Measurements from ENCODE around the gene SRC.

SRC gene

DNA sequence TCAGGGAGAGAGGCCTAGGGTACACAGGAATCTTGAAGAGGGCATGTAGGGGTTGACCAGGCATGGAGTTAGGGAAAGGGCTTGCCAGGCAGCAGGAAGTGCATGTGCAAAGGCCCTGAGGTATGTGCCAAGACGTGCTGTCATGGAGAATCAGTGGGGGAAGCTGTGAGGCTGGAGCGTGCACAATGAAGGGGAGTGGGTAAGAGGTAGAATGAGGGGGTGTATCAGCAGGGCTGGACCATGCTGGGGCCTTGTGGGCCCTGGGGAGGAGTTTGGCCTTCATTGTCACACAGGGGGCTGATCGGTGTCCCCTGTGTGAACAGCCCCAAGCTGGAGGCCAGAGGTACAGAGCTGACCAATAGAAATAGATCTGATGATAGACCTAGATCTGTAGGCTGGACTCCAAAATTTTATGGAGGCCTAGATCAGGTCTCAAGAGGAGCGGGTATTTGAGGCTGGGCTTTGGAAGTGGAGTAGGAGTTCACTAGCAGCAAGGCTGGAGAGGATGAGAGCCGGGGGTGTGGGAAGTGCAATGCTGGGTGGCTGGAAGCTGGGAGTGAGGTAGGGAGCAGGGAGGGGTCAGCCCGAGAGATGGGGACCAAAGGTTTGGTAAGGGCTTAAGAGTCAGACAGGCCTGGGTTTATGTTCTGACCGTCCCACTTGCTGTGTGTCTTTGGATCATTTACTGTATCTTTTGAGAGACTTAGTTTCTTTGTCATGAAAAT is 3.0 kb downstream of the SRC start:
- FAIRE-seq, result no peak

DNA sequence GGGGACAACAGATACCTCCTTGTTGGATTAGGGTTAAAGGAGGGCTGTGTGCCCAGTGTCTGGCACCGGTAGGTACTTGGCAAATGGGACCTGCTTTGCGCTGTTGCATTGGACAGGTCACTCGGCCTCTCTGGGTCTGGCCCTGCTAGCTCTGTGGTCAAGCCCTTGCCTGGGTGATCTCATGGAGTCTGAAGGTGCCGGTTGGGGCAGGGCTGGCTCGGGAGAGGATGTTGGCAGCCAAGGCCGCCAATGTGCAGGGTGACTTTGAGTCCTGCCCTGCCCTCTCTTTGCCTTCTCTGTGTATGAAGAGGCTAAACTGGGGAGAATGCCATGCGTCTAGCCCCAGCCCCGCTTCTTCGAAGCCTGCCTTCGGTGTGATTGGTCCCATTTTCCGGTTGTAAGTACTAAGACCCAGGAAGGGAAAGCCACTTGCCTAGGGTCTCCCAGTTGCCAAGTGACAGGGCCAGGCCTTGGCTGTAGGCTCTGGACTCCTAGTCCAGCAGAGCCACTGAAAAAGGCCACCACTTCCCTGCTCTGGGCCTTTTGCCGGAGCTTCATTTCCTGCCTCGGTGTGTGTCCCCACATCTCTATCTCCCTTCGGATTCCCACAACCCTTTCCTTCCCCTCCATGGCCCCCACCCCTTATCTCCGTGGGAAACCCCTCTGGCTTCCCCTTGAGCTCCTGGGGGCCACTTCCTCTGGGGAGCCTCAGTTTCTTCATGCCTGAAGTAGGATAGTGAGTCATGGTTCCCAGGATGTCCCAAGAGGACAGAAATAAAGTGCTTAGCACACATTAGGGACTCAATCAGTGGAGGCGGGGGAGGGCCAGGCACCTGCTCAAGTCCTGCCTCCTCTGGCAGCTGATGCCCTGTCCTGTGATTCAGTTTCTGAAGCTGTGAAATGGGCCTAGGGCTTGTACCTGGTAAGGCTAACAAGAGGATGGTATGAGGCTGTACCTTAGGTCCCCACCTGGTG is 3.9 kb downstream of the SRC start:
- FAIRE-seq (peak; percentile 73), DNase-seq (ENCODE audit: insufficient read length, low spot score) (no peak)

More for the DNA sequence above, 3.0 kb downstream of the SRC start:
- DNase-seq (ENCODE audit: insufficient read length, low spot score), result no peak

GRCh38 chr20:37350649-37351574 is 5.0 kb downstream of the SRC start:
- DNase-seq (ENCODE audit: insufficient read length, low spot score), result no peak
- FAIRE-seq, result peak; percentile 69

DNA sequence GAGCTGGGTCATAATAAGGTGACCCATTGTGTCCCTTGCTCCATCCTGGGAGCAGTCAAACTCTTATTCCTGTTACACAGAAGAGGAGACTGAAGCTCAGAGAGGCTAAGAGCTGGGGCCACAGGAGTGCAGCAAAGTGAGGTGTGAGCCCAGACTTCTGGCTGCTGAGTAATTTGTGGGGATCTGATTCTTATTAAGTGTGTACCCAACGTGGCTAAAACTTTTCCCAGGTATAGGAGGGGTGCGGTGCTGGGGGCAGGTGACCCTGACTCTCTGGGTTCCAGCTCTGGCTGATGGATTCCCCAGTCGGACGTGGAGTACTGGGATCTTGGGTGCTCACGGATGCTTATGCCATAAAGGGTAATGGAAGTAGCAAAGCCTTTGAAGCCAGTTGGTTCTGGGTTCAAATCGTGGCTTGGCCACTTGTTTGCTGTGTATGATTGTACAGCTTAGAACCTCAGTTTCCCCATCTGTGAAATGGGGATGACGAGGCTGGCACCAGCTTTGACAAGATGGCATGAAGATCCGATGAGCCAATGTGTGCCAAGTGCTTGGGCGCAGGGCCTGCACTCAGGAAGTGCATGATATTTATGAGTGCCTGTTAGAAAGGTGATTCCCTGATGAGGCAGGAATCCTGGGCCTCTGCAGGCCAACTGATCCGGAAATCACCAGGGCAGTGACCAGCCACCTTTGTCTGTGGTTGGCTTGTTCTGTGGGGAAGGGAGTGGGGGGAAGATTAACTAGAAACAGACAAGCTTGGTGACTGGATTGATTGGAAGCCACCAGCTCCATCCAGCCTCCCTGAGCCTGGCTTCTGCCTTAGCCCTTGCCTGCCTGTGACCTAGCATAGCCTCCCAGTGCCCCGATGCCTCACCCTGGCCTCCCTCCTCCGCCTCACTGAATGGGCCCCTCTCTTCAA is 6.0 kb downstream of the SRC start:
- FAIRE-seq, result peak; percentile 91
- DNase-seq (ENCODE audit: insufficient read length, low spot score), result no peak

GRCh38 chr20:37352608-37352980 is 6.7 kb downstream of the SRC start:
- no peak for DNase-seq (ENCODE audit: insufficient read length, low spot score)
- no peak for FAIRE-seq

- FAIRE-seq (peak; percentile 13), DNase-seq (ENCODE audit: insufficient read length, low spot score) (no peak)
Observed at GRCh38 chr20:37353285-37353849, 7.4 kb downstream of the SRC start.

GRCh38 chr20:37354210-37355195 is 8.6 kb downstream of the SRC start:
- peak; percentile 36 for FAIRE-seq

GRCh38 chr20:37355252-37356180 is 9.6 kb downstream of the SRC start:
- no peak for DNase-seq (ENCODE audit: insufficient read length, low spot score)
- FAIRE-seq, result no peak

More at GRCh38 chr20:37354210-37355195, 8.6 kb downstream of the SRC start:
- DNase-seq (ENCODE audit: insufficient read length, low spot score), result no peak

GRCh38 chr20:37356387-37356786 is 10.4 kb downstream of the SRC start:
- peak; percentile 66 for FAIRE-seq
- no peak for DNase-seq (ENCODE audit: insufficient read length, low spot score)

GRCh38 chr20:37356961-37357371 is 11.0 kb downstream of the SRC start:
- DNase-seq (ENCODE audit: insufficient read length, low spot score) (no peak), FAIRE-seq (no peak)

GRCh38 chr20:37357481-37358365 is 11.8 kb downstream of the SRC start:
- FAIRE-seq (peak; percentile 67), DNase-seq (ENCODE audit: insufficient read length, low spot score) (no peak)

DNA sequence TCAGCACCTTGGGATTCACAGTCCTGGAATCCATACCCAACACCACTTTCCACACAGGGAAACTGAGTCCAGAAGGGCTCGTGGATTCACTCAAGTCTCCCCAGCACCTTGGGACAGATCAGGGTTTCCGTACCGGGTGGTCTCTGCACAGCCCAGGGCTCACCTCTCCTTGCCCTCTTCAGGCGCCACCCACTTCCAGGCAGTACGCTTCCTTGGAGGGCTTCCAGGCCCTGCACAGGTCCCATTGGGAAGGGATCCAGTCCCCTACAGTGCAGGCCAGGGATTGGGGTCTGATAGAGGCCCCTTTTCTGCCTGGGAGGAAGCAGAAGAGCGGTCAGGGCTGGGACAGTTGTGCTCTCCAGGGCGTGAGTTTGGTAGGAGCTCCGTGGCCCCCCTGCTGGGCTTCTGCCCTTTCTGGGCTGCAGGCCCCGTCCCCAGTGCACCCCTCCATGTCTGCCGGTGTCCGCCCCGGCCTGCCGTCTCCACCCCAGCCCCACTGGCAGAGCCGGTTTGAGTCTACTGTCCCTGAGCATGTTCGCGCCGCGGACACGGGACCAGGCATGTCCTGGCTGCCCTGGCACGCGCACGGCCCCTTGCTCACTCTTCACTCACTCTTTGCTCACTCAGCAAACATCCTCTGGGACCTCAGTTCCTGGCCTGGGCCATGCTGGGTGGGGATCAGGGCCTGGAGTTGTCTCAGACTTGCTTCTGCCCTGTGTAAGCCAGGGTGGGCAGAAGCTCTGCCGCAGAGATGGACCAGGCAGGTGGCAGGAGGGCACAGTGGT is 12.6 kb downstream of the SRC start:
- DNase-seq (ENCODE audit: insufficient read length, low spot score) (no peak), FAIRE-seq (peak; percentile 55)

DNA sequence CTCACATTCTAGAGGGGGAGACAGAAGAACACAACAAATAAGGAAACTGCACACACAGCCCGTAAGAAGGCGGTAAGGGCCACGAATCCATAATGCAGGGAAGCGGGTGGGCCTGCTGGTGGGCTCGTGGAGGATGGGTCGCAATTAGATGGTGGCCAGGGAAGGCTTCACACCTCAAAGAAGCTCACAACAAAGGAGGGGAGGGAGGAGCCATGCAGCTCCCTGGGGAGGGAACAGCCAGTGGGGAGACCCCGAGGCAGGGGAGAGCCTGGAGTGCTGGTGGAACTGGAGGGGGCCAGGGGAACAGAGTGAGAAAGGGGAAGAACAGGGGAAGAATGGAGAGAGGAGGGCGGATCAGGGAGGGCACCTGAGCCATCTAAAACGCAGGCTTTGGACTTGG is 13.4 kb downstream of the SRC start:
- no peak for FAIRE-seq

DNA sequence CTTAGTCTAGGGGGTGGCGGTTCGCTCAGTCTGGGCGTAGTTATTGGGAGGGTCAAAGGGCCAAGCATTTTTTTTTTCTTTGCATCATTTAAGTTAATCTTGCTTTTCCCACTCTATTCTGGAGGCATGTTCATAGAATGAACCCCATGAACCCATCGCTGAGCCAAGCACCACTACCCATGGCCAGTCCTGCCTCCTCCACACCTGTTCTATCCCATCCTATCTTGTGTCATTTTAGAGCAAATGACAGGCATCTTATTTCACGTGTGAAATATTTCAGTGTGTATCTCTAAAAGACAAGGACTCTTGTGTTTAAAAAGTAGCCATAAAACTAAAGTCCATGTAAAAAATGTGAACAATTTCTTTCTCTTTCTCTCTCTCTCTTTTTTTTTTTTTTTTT is 13.9 kb downstream of the SRC start:
- no peak for FAIRE-seq
- no peak for DNase-seq (ENCODE audit: insufficient read length, low spot score)

More for the DNA sequence above, 13.4 kb downstream of the SRC start:
- DNase-seq (ENCODE audit: insufficient read length, low spot score), result no peak
